HG02623 (cell line): ENCODE data around the gene EPO.
A peak's percentile ranks its signal among the peaks of the same experiment; 100 is the strongest.
"Not testable (repeated sequence)": the region's sequence is repeated elsewhere in the genome, so short reads cannot be mapped to it uniquely, and the experiment has no call there.

ENCODE experiments used
- ATAC-seq: cut with Tn5 transposase; IDR thresholded peaks from one replicate; pipeline ENCODE4 v1.9.1; 2021; ENCODE audit warnings: moderate library complexity; ENCODE audit not compliant: unreplicated experiment

Gene EPO

GRCh38 chr7:100701089-100701488 is 19.2 kb upstream of the EPO start:
- ATAC-seq, result not testable (repeated sequence)

GRCh38 chr7:100705320-100705752 is 14.9 kb upstream of the EPO start:
- peak; percentile 35 for ATAC-seq

GRCh38 chr7:100705753-100706671 is 14.3 kb upstream of the EPO start, which contains the start of gene POP7:
POP7 (plus strand) TSS chr7:100706121; CDS start chr7:100706831, 710 bp downstream.
- ATAC-seq, result peak; percentile 87

GRCh38 chr7:100706672-100707311 is 13.5 kb upstream of the EPO start:
- no peak for ATAC-seq

GRCh38 chr7:100708395-100708794 is 11.9 kb upstream of the EPO start:
- ATAC-seq, result no peak

- ATAC-seq, result no peak
Measured at GRCh38 chr7:100710452-100710851, 9.8 kb upstream of the EPO start.

GRCh38 chr7:100711369-100711768 is 8.9 kb upstream of the EPO start:
- ATAC-seq, result no peak

- no peak for ATAC-seq
Measured at GRCh38 chr7:100714725-100715124, 5.5 kb upstream of the EPO start.

- ATAC-seq, result not testable (repeated sequence)
Measured at GRCh38 chr7:100717073-100717472, 3.2 kb upstream of the EPO start.

GRCh38 chr7:100719523-100720278 is 567 bp upstream of the EPO start:
- no peak for ATAC-seq

GRCh38 chr7:100720671-100721504 is 620 bp downstream of the EPO start:
- ATAC-seq, result no peak

- ATAC-seq, result no peak
Measured at GRCh38 chr7:100721505-100721812, 1.2 kb downstream of the EPO start.

- no peak for ATAC-seq
Measured at GRCh38 chr7:100722480-100723212, 2.4 kb downstream of the EPO start.

- no peak for ATAC-seq
Measured at GRCh38 chr7:100723732-100724275, 3.5 kb downstream of the EPO start.

- ATAC-seq, result not testable (repeated sequence)
Measured at GRCh38 chr7:100724364-100724763, 4.1 kb downstream of the EPO start.

- ATAC-seq, result no peak
Measured at GRCh38 chr7:100726996-100727761, 6.9 kb downstream of the EPO start.

- no peak for ATAC-seq
Measured at GRCh38 chr7:100728196-100728595, 7.9 kb downstream of the EPO start.

- no peak for ATAC-seq
Measured at GRCh38 chr7:100730136-100730800, 10.0 kb downstream of the EPO start.
